Peyer's patch (tissue), 4 donors: Measurements from ENCODE around the gene SAMMSON.

Source experiments
- POLR2A ChIP-seq, 2 donors: fragments of 450-650 bp; IDR thresholded peaks; one replicate each; pipeline ENCODE4 v1.5.1; 2017; ENCODE audit warnings: antibody characterized with exemption in 2 of 2, mild to moderate bottlenecking in 2 of 2, moderate library complexity in 2 of 2
- TF ChIP-seq, protein P1 (sequence below), 6 experiments: fragments of 450-650 bp in 4 of 6; fragments of 200-600 bp in 2 of 6; sonication (generic) in 1 of 6; IDR thresholded peaks; one replicate each; pipeline ENCODE4 v1.5.1; 2017 to 2019; ENCODE audit warnings: antibody characterized with exemption in 6 of 6, mild to moderate bottlenecking in 3 of 6, moderate library complexity in 1 of 6

GRCh38 chr3:70090322-70090913 is 90.9 kb downstream of the SAMMSON start:
- TF ChIP-seq, protein P1, sequence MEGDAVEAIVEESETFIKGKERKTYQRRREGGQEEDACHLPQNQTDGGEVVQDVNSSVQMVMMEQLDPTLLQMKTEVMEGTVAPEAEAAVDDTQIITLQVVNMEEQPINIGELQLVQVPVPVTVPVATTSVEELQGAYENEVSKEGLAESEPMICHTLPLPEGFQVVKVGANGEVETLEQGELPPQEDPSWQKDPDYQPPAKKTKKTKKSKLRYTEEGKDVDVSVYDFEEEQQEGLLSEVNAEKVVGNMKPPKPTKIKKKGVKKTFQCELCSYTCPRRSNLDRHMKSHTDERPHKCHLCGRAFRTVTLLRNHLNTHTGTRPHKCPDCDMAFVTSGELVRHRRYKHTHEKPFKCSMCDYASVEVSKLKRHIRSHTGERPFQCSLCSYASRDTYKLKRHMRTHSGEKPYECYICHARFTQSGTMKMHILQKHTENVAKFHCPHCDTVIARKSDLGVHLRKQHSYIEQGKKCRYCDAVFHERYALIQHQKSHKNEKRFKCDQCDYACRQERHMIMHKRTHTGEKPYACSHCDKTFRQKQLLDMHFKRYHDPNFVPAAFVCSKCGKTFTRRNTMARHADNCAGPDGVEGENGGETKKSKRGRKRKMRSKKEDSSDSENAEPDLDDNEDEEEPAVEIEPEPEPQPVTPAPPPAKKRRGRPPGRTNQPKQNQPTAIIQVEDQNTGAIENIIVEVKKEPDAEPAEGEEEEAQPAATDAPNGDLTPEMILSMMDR (IDR thresholded peaks at IDR 0.05) = peak in 5 of 6 experiments; percentile 39 to 66 (median 58)
- no peak for TF ChIP-seq POLR2A (IDR thresholded peaks at IDR 0.05)
